Measurements from ENCODE around the gene HTRA1.

The HTRA1 gene

GRCh38 chr10:122510736-122511135, 49.4 kb downstream of the HTRA1 start:
- no peak overlapping the region for H3K9ac ChIP-seq (ENCODE audit: low read length)
- no peak overlapping the region for H3K27ac ChIP-seq (ENCODE audit: low read depth, low read length)
- H3K4me2 ChIP-seq (ENCODE audit: low read depth, low read length, poor library complexity, severe bottlenecking), result no peak overlapping the region
- H3K36me3 ChIP-seq (ENCODE audit: low read length), result no peaks in the 10 kb centered on the region
- no peak overlapping the region for H3K4me3 ChIP-seq (ENCODE audit: insufficient read depth, low read length, poor library complexity, severe bottlenecking)
- H4K20me1 ChIP-seq (ENCODE audit: low read depth, low read length), result no peaks in the 10 kb centered on the region
- no peaks in the 10 kb centered on the region for H3K79me2 ChIP-seq (ENCODE audit: insufficient read depth, low read length)
- H3K9me3 ChIP-seq (ENCODE audit: insufficient read depth, low read length), result no peaks in the 10 kb centered on the region
- H2AFZ ChIP-seq (ENCODE audit: low read depth, low read length, severe bottlenecking), result no peak overlapping the region
- TF ChIP-seq, protein P1, sequence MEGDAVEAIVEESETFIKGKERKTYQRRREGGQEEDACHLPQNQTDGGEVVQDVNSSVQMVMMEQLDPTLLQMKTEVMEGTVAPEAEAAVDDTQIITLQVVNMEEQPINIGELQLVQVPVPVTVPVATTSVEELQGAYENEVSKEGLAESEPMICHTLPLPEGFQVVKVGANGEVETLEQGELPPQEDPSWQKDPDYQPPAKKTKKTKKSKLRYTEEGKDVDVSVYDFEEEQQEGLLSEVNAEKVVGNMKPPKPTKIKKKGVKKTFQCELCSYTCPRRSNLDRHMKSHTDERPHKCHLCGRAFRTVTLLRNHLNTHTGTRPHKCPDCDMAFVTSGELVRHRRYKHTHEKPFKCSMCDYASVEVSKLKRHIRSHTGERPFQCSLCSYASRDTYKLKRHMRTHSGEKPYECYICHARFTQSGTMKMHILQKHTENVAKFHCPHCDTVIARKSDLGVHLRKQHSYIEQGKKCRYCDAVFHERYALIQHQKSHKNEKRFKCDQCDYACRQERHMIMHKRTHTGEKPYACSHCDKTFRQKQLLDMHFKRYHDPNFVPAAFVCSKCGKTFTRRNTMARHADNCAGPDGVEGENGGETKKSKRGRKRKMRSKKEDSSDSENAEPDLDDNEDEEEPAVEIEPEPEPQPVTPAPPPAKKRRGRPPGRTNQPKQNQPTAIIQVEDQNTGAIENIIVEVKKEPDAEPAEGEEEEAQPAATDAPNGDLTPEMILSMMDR (IDR thresholded peaks at IDR 0.05; ENCODE audit: insufficient read depth, low read length, poor library complexity, severe bottlenecking), result no peak
- TF ChIP-seq EZH2phosphoT487 (conservative IDR thresholded peaks at IDR 0.05; ENCODE audit: low read length), result no peak
- no peaks in the 10 kb centered on the region for H3K9me2 ChIP-seq (replicated peaks; ENCODE audit: insufficient read depth, low read length)
- H3K27me3 ChIP-seq (ENCODE audit: low read length), result no peaks in the 10 kb centered on the region
- no peaks in the 10 kb centered on the region for H3F3A ChIP-seq (ENCODE audit: insufficient read depth)

- Histone ChIP-seq H3K27ac (ENCODE audit: low read depth, low read length) (no peak overlapping the region), H3F3A (ENCODE audit: insufficient read depth) (no peaks in the 10 kb centered on the region), H3K9me3 (ENCODE audit: insufficient read depth, low read length) (no peaks in the 10 kb centered on the region), H3K27me3 (ENCODE audit: low read length) (no peaks in the 10 kb centered on the region), H3K9me2 (replicated peaks; ENCODE audit: insufficient read depth, low read length) (no peaks in the 10 kb centered on the region), H3K4me3 (ENCODE audit: insufficient read depth, low read length, poor library complexity, severe bottlenecking) (no peak overlapping the region), H3K79me2 (ENCODE audit: insufficient read depth, low read length) (no peaks in the 10 kb centered on the region), H3K4me2 (ENCODE audit: low read depth, low read length, poor library complexity, severe bottlenecking) (no peak overlapping the region), H4K20me1 (ENCODE audit: low read depth, low read length) (no peaks in the 10 kb centered on the region), H3K9ac (ENCODE audit: low read length) (no peak overlapping the region), H2AFZ (ENCODE audit: low read depth, low read length, severe bottlenecking) (no peak overlapping the region), H3K36me3 (ENCODE audit: low read length) (no peaks in the 10 kb centered on the region)
- TF ChIP-seq, protein P1 (IDR thresholded peaks at IDR 0.05; ENCODE audit: insufficient read depth, low read length, poor library complexity, severe bottlenecking), result no peak
- no peak for TF ChIP-seq EZH2phosphoT487 (conservative IDR thresholded peaks at IDR 0.05; ENCODE audit: low read length)
Measured at GRCh38 chr10:122513053-122513452, 51.7 kb downstream of the HTRA1 start.

GRCh38 chr10:122514045-122514840, 52.9 kb downstream of the HTRA1 start:
- Histone ChIP-seq H4K20me1 (ENCODE audit: low read depth, low read length) (no peaks in the 10 kb centered on the region), H3K9me2 (replicated peaks; ENCODE audit: insufficient read depth, low read length) (no peaks in the 10 kb centered on the region)
- TF ChIP-seq, protein P1 (IDR thresholded peaks at IDR 0.05; ENCODE audit: insufficient read depth, low read length, poor library complexity, severe bottlenecking), result no peak
- no peak for TF ChIP-seq EZH2phosphoT487 (conservative IDR thresholded peaks at IDR 0.05; ENCODE audit: low read length)

More at GRCh38 chr10:122514045-122514840, 52.9 kb downstream of the HTRA1 start:
- no peaks in the 10 kb centered on the region for H3K27me3 ChIP-seq (ENCODE audit: low read length)
- no peaks in the 10 kb centered on the region for H3K79me2 ChIP-seq (ENCODE audit: insufficient read depth, low read length)
- no peak overlapping the region for H3K9ac ChIP-seq (ENCODE audit: low read length)
- no peaks in the 10 kb centered on the region for H3K9me3 ChIP-seq (ENCODE audit: insufficient read depth, low read length)
- no peaks in the 10 kb centered on the region for H3F3A ChIP-seq (ENCODE audit: insufficient read depth)
- no peaks in the 10 kb centered on the region for H3K36me3 ChIP-seq (ENCODE audit: low read length)
- no peak overlapping the region for H3K27ac ChIP-seq (ENCODE audit: low read depth, low read length)
- no peak overlapping the region for H3K4me3 ChIP-seq (ENCODE audit: insufficient read depth, low read length, poor library complexity, severe bottlenecking)
- H3K4me2 ChIP-seq (ENCODE audit: low read depth, low read length, poor library complexity, severe bottlenecking), result no peak overlapping the region
- no peak overlapping the region for H2AFZ ChIP-seq (ENCODE audit: low read depth, low read length, severe bottlenecking)

Measured in SU-DHL-6 (cell line).